A673 (cell line): ENCODE data around the gene MUC15. TPM values are rescaled to one million over a fixed set of nuclear protein-coding genes. Genes with fewer than 3 reads are reported as not detected.
A peak's percentile ranks its signal among the peaks of the same experiment; 100 is the strongest.

ENCODE experiments used
- BruUV-seq: library from RNA; stranded (reverse); fragments of 400-500 nt; replicated peaks from 2 replicates; lab custom pipeline; 2021; lab: Mats Ljungman, UMichigan
- CTCF ChIA-PET: fragments of 300-600 bp; sonication (Branson Sonifier 250); formaldehyde crosslinking; loops from one replicate; lab custom pipeline; 2022; ENCODE audit warnings: antibody characterized with exemption; lab: Charles Lee
- POLR2A ChIA-PET: fragments of 300-600 bp; sonication (Branson Sonifier 250); formaldehyde crosslinking; loops from one replicate; lab custom pipeline; 2022; ENCODE audit warnings: antibody characterized with exemption; ENCODE audit not compliant: low non-redundant PET; lab: Charles Lee
- DNase-seq: peaks from one replicate; pipeline ENCODE4 v3.0.0-alpha.2; 2015; ENCODE audit warnings: low spot score
- H3K27ac ChIP-seq: fragments of 200-600 bp; sonication (generic); 2 replicates; pipeline ENCODE4 v1.5.1; 2016; ENCODE audit warnings: mixed run types, low read depth, mild to moderate bottlenecking, mixed read lengths, antibody characterized with exemption, low read length; ENCODE audit not compliant: poor library complexity, severe bottlenecking
- H3K27me3 ChIP-seq: fragments of 200-600 bp; sonication (generic); replicated peaks from 2 replicates; pipeline ENCODE4 v1.6.1; 2017; ENCODE audit warnings: mixed run types, low read depth, mild to moderate bottlenecking, mixed read lengths, antibody characterized with exemption, low read length; ENCODE audit not compliant: insufficient read depth, poor library complexity
- H3K36me3 ChIP-seq: fragments of 200-600 bp; sonication (generic); 2 replicates; pipeline ENCODE4 v1.6.1; 2016; ENCODE audit warnings: mixed run types, mild to moderate bottlenecking, mixed read lengths, antibody characterized with exemption, low read length; ENCODE audit not compliant: insufficient read depth, poor library complexity, severe bottlenecking
- H3K4me1 ChIP-seq: fragments of 200-600 bp; sonication (generic); 2 replicates; pipeline ENCODE4 v1.6.1; 2017; ENCODE audit warnings: mixed run types, mild to moderate bottlenecking, mixed read lengths, antibody characterized with exemption, low read length; ENCODE audit not compliant: insufficient read depth, poor library complexity, severe bottlenecking
- H3K4me3 ChIP-seq: fragments of 200-600 bp; sonication (generic); 2 replicates; pipeline ENCODE4 v1.5.1; 2016; ENCODE audit warnings: low read depth, mixed run types, mild to moderate bottlenecking, mixed read lengths, low read length; ENCODE audit not compliant: poor library complexity, severe bottlenecking
- H3K9me3 ChIP-seq: fragments of 200-600 bp; sonication (generic); 2 replicates; pipeline ENCODE4 v1.6.1; 2016; ENCODE audit warnings: mixed run types, low read depth, mild to moderate bottlenecking, mixed read lengths, antibody characterized with exemption, low read length; ENCODE audit not compliant: poor library complexity, severe bottlenecking
- EZH2 ChIP-seq: fragments of 200-600 bp; sonication (generic); IDR thresholded peaks from 2 replicates; pipeline ENCODE4 v1.6.1; 2017; ENCODE audit warnings: borderline replicate concordance, low read depth, mild to moderate bottlenecking, mixed read lengths, antibody characterized with exemption, low read length; ENCODE audit not compliant: poor library complexity, severe bottlenecking
- intact Hi-C: fragments of 100-400 bp; cut with micrococcal nuclease; formaldehyde crosslinking; loops from one replicate; pipeline ENCODE4 v1.10.0; 2022; ENCODE audit not compliant: unreplicated experiment
- total RNA-seq: library from RNA; stranded (reverse); gene quantifications from 2 replicates; pipeline ENCODE4 v1.2.3, GENCODE V29; 2021
- TF ChIP-seq, protein P1 (sequence below): fragments of 300-800, 200-600 bp; sonication (generic); conservative IDR thresholded peaks from 2 replicates; pipeline ENCODE4 v1.5.1; 2017; ENCODE audit warnings: low read depth, mild to moderate bottlenecking, antibody characterized with exemption, low read length, moderate library complexity, mixed read lengths

MUC15 gene
- total RNA-seq, 1 experiment from 2014 or later: not detected

DNA sequence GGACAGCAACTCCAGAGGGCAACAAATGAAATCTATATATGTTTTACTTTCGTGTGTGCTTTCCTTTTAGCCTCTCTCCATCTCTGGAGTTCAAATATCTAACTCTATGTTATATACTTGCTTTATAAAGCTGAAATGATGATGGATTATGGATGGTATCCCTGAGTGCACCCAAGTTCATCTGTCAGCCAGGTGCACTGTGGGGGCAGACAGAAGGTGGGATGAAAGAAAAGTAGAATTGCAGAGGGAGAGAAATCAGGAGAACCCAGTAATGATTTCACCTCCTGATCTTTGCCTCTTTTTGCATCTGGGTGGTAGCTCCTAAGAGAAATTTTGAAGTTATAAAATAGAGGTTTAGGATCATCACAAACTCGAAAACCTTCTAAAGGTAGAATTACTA is 2.4 kb downstream of the MUC15 start:
- intact Hi-C loops: no loop called here
- no peak for DNase-seq
- Histone ChIP-seq H3K27ac (no peak overlapping the region), H3K27me3 (peaks cover 76% of the 10 kb centered on the region), H3K36me3 (no peaks in the 10 kb centered on the region), H3K9me3 (no peaks in the 10 kb centered on the region), H3K4me1 (peaks cover 14% of the 10 kb centered on the region), H3K4me3 (no peak overlapping the region)
- ChIA-PET CTCF (no interaction called here), POLR2A (no interaction called here)
- no TSS peak for BruUV-seq
- TF ChIP-seq, protein P1, sequence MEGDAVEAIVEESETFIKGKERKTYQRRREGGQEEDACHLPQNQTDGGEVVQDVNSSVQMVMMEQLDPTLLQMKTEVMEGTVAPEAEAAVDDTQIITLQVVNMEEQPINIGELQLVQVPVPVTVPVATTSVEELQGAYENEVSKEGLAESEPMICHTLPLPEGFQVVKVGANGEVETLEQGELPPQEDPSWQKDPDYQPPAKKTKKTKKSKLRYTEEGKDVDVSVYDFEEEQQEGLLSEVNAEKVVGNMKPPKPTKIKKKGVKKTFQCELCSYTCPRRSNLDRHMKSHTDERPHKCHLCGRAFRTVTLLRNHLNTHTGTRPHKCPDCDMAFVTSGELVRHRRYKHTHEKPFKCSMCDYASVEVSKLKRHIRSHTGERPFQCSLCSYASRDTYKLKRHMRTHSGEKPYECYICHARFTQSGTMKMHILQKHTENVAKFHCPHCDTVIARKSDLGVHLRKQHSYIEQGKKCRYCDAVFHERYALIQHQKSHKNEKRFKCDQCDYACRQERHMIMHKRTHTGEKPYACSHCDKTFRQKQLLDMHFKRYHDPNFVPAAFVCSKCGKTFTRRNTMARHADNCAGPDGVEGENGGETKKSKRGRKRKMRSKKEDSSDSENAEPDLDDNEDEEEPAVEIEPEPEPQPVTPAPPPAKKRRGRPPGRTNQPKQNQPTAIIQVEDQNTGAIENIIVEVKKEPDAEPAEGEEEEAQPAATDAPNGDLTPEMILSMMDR: no peak
- peak; percentile 6 for TF ChIP-seq EZH2

DNA sequence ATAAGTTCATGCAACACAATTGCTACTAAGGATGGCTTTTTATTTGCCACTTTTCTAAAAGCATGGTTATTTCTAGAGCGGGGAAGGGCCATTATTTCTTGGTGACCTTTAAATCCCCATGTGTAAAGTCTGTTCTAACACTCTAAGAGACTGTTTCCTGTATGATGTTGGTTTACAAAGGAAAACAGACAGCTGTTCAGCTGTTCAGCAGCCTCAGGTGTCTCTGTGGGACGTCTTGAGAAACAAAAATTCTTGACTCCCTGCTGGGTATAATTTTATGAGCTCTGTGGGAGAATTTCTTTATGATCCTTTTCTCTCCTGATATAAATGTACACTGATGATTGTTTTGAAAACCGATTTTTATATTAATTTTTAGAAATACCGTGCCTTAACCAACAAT is 13.9 kb downstream of the MUC15 start:
- TF ChIP-seq, protein P1: no peak
- no peak for TF ChIP-seq EZH2
- DNase-seq: peak; percentile 90
- no TSS peak for BruUV-seq
- Histone ChIP-seq H3K4me3 (no peak overlapping the region), H3K4me1 (peaks cover 15% of the 10 kb centered on the region), H3K27ac (no peak overlapping the region), H3K36me3 (no peaks in the 10 kb centered on the region), H3K9me3 (no peaks in the 10 kb centered on the region), H3K27me3 (peaks cover 88% of the 10 kb centered on the region)
- CTCF ChIA-PET: no interaction called here
- intact Hi-C loops: loop anchor here (1.0 kb wide), 1 partner anchor 60 kb away; no protein-coding TSS in a partner anchor
- POLR2A ChIA-PET: no interaction called here

DNA sequence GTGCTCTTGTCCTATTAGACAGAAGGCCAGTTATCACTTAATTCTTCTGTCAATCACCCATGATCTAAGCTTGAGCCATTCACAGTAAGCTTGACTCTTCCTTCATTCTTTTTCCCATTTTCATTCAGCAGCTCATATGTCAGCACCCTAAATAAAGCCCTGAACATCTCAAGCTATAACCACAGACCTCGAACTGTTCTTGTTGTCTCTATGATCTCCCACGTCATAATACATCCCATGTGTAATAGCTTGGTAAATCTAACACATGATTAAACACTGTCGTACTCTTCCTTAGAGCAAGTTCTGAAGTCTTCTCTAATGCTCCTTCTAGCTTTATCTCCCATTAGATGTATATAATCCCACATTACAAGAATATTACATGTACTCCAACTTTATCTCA is 14.4 kb downstream of the MUC15 start:
- POLR2A ChIA-PET: no interaction called here
- TF ChIP-seq EZH2: no peak
- TF ChIP-seq, protein P1: no peak
- Histone ChIP-seq H3K4me3 (no peak overlapping the region), H3K36me3 (no peaks in the 10 kb centered on the region), H3K9me3 (no peaks in the 10 kb centered on the region), H3K27me3 (peaks cover 88% of the 10 kb centered on the region), H3K27ac (no peak overlapping the region), H3K4me1 (peaks cover 15% of the 10 kb centered on the region)
- intact Hi-C loops: loop anchor here (1.0 kb wide), 1 partner anchor 61 kb away; no protein-coding TSS in a partner anchor
- CTCF ChIA-PET: interaction anchor here (0.5 kb wide), 1 partner anchor 928 kb away, joined by 3 read pairs; no protein-coding TSS in a partner anchor
- no TSS peak for BruUV-seq
- DNase-seq: peak; percentile 57
